Fibroblast of lung (primary cell): Measurements from ENCODE around the gene ACADSB.

ENCODE experiments used
- EZH2 ChIP-seq: IDR thresholded peaks from 2 replicates; pipeline ENCODE4 v1.5.1; 2012; ENCODE audit warnings: low read length, control low read depth, mild to moderate bottlenecking; ENCODE audit errors: missing control alignments
- TF ChIP-seq, protein P1 (sequence below), 2 donors: IDR thresholded peaks in 1 of 2; conservative IDR thresholded peaks in 1 of 2; 1 replicate in 1 of 2; 2 replicates in 1 of 2; pipeline ENCODE4 v1.5.1; 2011 to 2012; ENCODE audit warnings: low read length in 2 of 2, control low read depth in 1 of 2, inconsistent platforms in 1 of 2, low read depth in 1 of 2, mild to moderate bottlenecking in 1 of 2

DNA sequence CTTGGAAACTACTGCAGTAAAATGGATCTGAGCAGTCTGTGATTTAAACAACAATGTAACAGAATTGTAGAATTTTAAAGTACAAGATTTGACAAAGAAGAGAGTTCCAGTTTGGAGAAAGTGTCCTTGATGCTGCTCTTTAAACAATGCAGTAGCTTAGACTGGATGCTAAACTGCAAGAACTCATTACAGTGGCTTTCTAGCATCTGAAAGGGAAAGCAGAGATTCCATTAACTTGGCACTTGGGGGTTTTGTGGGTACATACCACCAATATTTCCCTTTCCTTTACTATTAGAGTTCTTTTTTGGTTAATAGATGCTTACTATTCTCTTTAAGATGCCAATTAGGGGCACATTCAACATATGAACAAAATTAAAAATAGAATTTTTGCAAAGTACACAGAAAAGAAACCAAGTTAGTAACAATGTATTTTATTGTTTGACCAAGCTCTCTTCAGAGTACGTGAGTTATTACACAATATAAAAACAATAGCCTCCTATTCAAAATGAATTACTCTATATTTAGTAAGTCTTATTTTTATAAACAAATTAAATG, 16.7 kb upstream of the ACADSB start:
- TF ChIP-seq, protein P1, sequence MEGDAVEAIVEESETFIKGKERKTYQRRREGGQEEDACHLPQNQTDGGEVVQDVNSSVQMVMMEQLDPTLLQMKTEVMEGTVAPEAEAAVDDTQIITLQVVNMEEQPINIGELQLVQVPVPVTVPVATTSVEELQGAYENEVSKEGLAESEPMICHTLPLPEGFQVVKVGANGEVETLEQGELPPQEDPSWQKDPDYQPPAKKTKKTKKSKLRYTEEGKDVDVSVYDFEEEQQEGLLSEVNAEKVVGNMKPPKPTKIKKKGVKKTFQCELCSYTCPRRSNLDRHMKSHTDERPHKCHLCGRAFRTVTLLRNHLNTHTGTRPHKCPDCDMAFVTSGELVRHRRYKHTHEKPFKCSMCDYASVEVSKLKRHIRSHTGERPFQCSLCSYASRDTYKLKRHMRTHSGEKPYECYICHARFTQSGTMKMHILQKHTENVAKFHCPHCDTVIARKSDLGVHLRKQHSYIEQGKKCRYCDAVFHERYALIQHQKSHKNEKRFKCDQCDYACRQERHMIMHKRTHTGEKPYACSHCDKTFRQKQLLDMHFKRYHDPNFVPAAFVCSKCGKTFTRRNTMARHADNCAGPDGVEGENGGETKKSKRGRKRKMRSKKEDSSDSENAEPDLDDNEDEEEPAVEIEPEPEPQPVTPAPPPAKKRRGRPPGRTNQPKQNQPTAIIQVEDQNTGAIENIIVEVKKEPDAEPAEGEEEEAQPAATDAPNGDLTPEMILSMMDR (conservative IDR thresholded peaks at IDR 0.05 in 1 of 2, IDR thresholded peaks at IDR 0.05 in 1 of 2; ENCODE audit: low read depth in 1 of 2, low read length in 2 of 2): no peak
- TF ChIP-seq EZH2: no peak
